ENCODE data around the gene HAUS3.

Gene HAUS3

GRCh38 chr4:2246384-2247127, 4.6 kb upstream of the HAUS3 start:
- no peak overlapping the region for H3K4me3 ChIP-seq
- peak in 1 of 2 donors; percentile 18 for DNase-seq
- peak overlapping the region in 1 of 2 donors; percentile 82 for H3K27ac ChIP-seq
- peaks cover 0 to 42% (median 12%) of the 10 kb centered on the region in 4 donors for H3K4me1 ChIP-seq
- intact Hi-C loops (cut with DNase I; ENCODE audit: low total_unique reads) = no loop called here
- H3K9me3 ChIP-seq = no peaks in the 10 kb centered on the region
- H3K36me3 ChIP-seq = peaks cover 28 to 52% (median 49%) of the 10 kb centered on the region in 3 donors
- TF ChIP-seq CTCF (IDR thresholded peaks at IDR 0.05) = no peak
- H3K27me3 ChIP-seq = no peaks in the 10 kb centered on the region

- intact Hi-C loops (cut with DNase I; ENCODE audit: low total_unique reads) = no loop called here
- Histone ChIP-seq H3K4me3 (no peak overlapping the region), H3K36me3 (peaks cover 21 to 45% (median 42%) of the 10 kb centered on the region in 3 donors), H3K27ac (peak overlapping the region; percentile 56 to 82), H3K27me3 (no peaks in the 10 kb centered on the region), H3K4me1 (peaks cover 0 to 47% (median 16%) of the 10 kb centered on the region in 4 donors), H3K9me3 (no peaks in the 10 kb centered on the region)
- TF ChIP-seq CTCF (IDR thresholded peaks at IDR 0.05) = no peak
- DNase-seq = no peak
Observed at GRCh38 chr4:2245787-2246275, 3.9 kb upstream of the HAUS3 start.

- Histone ChIP-seq H3K27ac (peak overlapping the region; percentile 56 to 82), H3K36me3 (peaks cover 15 to 39% (median 36%) of the 10 kb centered on the region in 3 donors), H3K27me3 (no peaks in the 10 kb centered on the region), H3K4me1 (peaks cover 0 to 53% (median 20%) of the 10 kb centered on the region in 4 donors), H3K9me3 (no peaks in the 10 kb centered on the region), H3K4me3 (no peak overlapping the region)
- intact Hi-C loops (cut with DNase I; ENCODE audit: low total_unique reads) = no loop called here
- no peak for DNase-seq
- no peak for TF ChIP-seq CTCF (IDR thresholded peaks at IDR 0.05)
Observed at GRCh38 chr4:2245057-2245786, 3.3 kb upstream of the HAUS3 start.

- TF ChIP-seq CTCF (IDR thresholded peaks at IDR 0.05) = peak in 1 of 2 experiments; percentile 29
- H3K4me3 ChIP-seq = no peak overlapping the region
- peaks cover 1 to 25% (median 23%) of the 10 kb centered on the region in 3 donors for H3K36me3 ChIP-seq
- no peaks in the 10 kb centered on the region for H3K9me3 ChIP-seq
- no peaks in the 10 kb centered on the region for H3K27me3 ChIP-seq
- H3K27ac ChIP-seq = peak overlapping the region; percentile 56 to 82
- intact Hi-C loops (cut with DNase I; ENCODE audit: low total_unique reads) = loop anchor here (5.0 kb wide), 3 partner anchors 173 to 562 kb away; partner anchors contain the start of genes CFAP99, FAM53A and ZFYVE28
- peak; percentile 72 to 84 for DNase-seq
- H3K4me1 ChIP-seq = peaks cover 0 to 67% (median 32%) of the 10 kb centered on the region in 4 donors
Observed at GRCh38 chr4:2243681-2244380, 1.9 kb upstream of the HAUS3 start.

- Histone ChIP-seq H3K36me3 (peaks cover 0 to 7% (median 0%) of the 10 kb centered on the region in 3 donors), H3K27ac (peak overlapping the region; percentile 71 to 82), H3K4me1 (peaks cover 0 to 79% (median 35%) of the 10 kb centered on the region in 4 donors), H3K4me3 (peak overlapping the region; percentile 76 to 94), H3K9me3 (no peaks in the 10 kb centered on the region), H3K27me3 (no peaks in the 10 kb centered on the region)
- DNase-seq = no peak
- intact Hi-C loops (cut with DNase I; ENCODE audit: low total_unique reads) = loop anchor here (5.0 kb wide), 3 partner anchors 176 to 559 kb away; partner anchors contain the start of genes CFAP99, FAM53A and ZFYVE28
- TF ChIP-seq CTCF (IDR thresholded peaks at IDR 0.05) = no peak
Observed at GRCh38 chr4:2241003-2241402, 918 bp downstream of the HAUS3 start.
